HG02852 (cell line): ENCODE results near the gene SORBS1.
"Not testable (repeated sequence)": the region's sequence is repeated elsewhere in the genome, so short reads cannot be mapped to it uniquely, and the experiment has no call there.

Experiments used
- ATAC-seq: cut with Tn5 transposase; IDR thresholded peaks from one replicate; pipeline ENCODE4 v1.9.1; 2021; ENCODE audit warnings: mild to moderate bottlenecking, moderate library complexity; ENCODE audit not compliant: unreplicated experiment

Gene SORBS1

DNA sequence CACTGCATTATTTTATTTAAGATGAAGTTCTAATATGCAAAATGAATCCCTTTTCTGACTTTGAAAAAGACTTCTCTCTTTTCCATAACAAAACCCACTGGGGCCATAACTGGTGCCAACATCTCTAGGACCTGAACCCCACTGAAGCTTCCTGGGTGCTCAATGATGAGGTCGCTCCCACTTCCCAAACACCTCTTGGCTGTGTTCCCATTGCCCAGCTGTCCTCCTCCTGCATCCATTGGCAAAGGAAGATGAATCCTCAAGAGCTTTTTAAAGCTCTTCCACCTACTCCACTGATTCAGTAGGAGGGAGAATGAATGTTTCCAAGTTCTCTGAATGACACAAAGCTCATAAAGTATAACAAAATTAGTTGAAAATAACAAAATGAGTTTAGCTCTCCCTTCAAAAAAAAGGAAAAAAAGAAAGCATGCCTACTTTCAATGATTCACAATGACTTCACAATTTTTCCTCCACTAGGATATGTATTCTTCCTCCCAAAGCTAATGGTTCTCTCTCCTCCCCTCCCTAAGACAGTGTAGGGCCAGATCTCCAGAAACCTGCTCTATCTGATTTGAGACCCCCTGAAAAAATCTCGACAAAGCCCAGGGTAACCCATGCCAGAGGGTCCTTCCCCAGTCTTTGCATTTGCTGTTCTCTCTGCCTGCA is 64.8 kb downstream of the SORBS1 start:
- no peak for ATAC-seq

DNA sequence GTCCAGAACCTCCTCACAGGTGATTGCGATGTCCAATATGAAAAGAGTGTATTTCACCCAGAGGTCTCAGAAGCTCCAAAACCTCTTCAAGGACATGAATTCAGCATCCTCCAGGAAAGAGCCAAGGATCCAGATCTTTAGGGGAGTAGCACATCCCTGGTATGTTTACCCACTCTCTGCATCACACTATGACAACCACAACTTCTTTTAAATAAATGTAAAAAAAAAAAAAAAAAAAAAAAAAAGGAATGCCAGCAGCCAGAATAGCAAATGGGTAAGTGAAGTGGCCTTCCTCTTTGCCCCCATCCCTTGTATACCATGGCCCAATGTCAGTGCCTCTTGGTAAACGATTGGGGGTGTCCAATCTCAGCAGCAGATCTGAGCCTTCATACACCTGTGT is 67.3 kb downstream of the SORBS1 start:
- no peak for ATAC-seq

GRCh38 chr10:95487994-95488393 is 73.2 kb downstream of the SORBS1 start:
- no peak for ATAC-seq

- no peak for ATAC-seq
Observed at GRCh38 chr10:95485056-95485844, 75.9 kb downstream of the SORBS1 start.

- ATAC-seq, result no peak
Observed at GRCh38 chr10:95482501-95483233, 78.5 kb downstream of the SORBS1 start.

DNA sequence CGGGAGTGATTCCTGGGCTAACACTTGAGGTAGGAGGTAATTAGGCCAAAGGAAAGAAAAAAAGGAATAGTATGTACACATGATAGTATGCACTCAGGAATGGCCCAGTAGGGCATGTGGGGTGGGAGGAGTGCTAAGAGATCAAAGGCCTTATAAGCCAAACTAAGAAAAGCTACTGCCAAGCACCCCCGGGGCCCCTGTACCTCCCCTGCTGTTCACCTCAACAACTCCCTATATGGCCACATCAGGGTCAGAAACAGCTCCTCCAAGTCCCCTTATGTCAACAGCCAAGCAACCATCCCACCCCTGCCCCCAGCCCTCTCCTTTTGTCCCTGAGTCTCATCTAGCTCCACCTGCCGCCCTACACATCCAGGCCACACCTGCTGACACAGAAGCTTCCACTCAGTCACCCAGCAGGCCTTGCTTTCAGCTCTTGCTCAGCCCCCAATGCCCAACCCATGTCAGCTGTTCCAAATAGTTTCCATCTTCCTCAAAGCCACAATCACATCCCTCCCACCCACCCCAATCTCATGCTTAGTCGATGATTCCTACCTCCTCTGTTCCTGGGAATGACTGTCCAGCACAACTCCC is 80.2 kb downstream of the SORBS1 start:
- ATAC-seq, result no peak

- ATAC-seq, result no peak
Observed at GRCh38 chr10:95480102-95480900, 80.9 kb downstream of the SORBS1 start.

DNA sequence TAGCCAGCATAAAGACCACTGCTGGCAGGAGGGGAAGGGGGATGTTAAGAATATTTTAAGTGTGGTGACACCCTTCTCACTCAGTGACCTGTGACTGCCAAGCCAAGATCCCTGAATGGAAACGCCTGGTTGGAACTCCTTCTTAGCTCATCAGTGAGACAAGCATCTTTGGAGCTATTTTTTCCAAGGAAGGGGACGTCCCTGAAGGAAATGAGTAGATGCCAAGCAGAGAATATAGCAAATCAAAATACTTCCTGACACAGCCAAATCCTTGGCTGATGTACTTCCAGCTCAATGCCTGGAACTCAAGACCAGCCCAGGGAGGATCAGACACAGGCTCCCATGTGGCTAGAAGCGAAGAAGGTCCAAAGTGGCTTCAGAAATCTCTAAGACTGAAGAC is 82.2 kb downstream of the SORBS1 start:
- ATAC-seq, result no peak

GRCh38 chr10:95478185-95478584 is 83.0 kb downstream of the SORBS1 start:
- no peak for ATAC-seq

- ATAC-seq, result peak; percentile 64
Observed at GRCh38 chr10:95477175-95477520, 84.0 kb downstream of the SORBS1 start.

DNA sequence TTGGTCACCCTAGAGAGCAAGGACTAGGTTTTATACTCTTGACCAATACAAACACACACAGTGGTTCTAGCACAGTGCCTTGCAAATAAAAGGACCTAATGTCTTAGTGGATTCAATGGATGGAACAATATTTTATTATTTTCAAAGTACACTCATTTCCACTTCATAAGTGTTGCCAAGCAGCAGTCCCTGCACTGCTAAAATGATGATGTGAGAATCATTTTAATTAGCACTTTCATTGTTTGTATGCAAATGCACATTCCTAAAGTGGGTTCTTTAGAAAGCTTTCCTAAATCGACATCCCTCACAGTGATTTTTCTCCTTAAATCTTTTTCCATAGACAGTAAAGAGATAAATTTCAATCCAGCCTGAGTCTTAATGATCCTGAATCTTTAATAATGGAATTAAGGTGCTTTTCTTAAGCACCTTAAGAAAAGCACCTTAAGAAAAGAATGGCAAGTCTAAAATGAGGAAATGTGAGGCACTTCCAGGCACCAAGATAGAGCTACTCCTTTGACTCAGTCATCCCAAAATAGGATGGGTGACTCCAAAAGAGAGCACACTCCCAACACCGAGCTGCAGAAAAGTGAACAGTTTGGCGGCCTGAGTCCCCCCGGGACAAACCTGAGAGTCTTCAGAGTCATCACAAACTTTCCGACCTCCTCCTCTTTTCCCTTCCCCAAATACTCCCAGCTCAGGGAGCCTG is 84.5 kb downstream of the SORBS1 start:
- peak; percentile 55 for ATAC-seq

DNA sequence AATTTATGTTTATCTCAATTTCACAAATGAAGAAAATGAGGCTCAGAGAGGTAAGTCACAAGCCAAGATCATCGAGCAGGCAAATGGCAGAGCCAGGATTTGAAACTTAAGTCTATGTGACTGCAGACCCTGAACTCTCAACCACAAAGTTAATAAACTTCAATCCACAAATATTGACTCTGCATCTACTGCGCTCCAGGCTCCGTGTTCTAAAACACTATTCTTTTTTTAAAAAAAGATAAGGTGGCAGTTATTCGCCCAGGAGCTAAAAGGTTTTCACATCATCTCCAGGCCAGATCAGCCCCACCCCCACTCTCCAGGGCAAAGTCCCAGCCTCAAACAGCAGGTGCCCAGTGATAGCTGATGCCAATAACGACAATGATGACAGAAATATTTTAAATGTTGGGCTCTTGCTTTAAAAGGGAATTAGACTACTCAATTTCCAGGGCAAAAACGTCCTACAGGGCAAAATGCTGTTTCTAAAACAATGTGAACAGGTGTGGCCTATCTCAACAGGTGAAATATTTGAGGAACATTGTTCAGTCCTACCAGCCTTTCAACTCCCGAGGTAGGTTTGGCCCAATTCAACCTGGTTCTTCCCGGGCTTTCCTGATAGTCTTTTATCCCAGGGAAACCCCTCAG is 85.2 kb downstream of the SORBS1 start:
- ATAC-seq, result no peak

- ATAC-seq, result no peak
Observed at GRCh38 chr10:95475003-95475383, 86.2 kb downstream of the SORBS1 start.

DNA sequence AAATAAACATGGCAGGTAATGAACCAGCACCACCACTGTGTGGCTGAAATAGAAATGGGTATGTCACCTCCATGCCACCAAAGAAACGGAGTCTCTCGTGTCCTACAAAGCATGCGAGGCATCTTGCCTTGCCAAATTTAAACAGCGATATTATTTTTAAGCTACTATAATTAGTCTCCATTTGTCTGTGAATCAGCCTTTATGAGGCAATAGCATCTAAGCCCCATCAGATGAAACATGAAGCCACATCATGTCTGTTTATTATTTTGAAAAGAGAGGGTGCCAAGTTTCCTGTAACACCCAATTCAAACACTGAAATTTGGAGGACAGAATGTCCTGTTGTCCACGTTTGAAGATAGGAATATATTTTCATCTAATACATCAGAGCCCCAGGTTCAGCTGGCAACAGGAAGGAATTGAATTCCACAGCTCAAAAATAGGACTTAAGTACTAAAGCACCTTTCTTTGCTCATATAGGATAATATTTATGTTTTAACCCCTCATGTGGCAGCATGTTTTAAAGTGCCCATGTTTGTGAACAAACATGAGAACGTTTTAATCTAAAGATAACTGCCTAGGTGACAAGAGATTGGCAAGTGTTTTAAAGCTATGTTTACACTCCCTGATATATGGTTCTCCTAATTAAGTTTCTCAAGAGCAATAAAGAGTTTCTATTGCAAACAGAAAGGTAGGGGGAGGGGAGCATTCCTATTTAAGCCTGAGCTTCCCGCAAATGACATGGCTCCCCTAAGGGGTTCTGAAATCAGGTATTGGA is 86.8 kb downstream of the SORBS1 start:
- no peak for ATAC-seq

DNA sequence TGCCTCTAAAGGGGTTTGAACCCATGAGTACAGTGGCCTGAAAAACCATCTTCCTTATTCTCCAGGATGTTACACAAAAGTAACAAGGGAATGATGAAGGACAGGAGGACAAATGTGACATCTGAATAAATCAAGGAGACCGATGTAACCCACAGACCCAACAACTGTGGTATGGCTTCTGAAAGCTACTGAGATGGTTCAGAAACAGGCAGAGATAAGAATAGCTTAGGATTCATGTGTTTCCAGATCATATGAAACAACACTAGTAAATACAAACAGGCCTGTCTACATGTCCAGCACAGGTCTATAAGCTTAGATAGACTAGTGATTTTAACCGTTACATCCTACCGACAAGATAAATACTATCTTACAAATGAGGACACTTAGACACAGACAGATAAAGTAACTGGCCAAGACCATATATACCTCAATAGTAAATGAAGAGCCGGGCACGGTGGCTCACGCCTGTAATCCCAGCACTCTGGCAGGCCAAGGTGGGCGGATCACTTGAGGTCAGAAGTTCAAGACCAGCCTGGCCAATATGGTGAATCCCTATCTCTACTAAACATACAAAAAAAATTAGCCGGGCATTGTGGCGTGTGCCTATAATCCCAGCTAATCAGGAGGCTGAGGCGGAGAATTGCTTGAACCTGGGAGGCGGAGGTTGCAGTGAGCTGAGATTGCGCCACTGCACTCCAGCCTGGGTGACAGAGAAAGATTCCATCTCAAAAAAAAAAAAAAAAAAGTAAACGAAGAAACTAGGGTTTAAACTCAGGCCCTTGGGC is 88.7 kb downstream of the SORBS1 start:
- ATAC-seq, result no peak

DNA sequence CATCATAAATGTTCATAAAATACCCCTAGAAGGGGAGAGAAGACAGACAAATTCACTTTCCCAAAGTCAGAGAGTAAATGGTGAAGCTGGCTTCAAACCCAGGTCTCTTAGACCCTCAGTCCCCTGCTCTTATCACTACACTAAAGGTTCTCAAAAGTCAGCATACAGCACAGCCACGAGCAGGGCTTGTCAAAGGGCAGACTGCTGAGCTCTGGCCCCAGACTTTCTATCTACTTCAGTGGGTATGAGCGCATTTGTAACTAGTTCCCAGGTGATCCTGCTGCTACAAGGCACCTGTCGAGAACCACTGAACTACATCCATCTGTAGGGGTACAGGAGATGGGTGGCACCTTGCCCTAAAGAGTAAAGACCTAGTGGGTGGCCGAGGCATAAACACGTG is 91.5 kb downstream of the SORBS1 start:
- no peak for ATAC-seq

GRCh38 chr10:95469251-95469650 is 91.9 kb downstream of the SORBS1 start:
- no peak for ATAC-seq

DNA sequence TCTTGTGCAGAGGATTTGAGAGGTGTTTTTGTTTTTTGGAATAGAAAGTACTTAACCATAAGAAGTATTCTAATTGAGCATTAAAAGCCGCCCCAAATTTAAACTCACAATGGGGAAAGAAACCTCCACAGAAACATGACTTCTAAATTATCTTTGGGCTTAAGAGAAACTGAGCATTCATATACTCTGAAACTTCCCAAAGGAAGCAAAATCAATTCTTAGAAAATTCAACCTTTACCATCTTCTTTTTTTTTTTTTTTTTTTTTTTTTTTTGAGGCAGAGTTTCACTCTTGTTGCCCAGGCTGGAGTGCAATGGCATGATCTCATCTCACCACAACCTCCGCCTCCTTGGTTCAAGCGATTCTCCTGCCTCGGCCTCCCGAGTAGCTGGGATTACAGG is 93.5 kb downstream of the SORBS1 start:
- not testable (repeated sequence) for ATAC-seq
